CD4-positive, alpha-beta T cell treated with Interleukin-21 for 1 hour (primary cell): ENCODE measurements around the gene MID2.
"Not testable (repeated sequence)": the region's sequence is repeated elsewhere in the genome, so short reads cannot be mapped to it uniquely, and the experiment has no call there.

ENCODE experiments used
- DNase-seq: peaks from one replicate; pipeline ENCODE4 v3.0.0-alpha.2; 2020

Gene MID2

GRCh38 chrX:107845625-107846024 lies 20.0 kb downstream of the MID2 start:
- no peak for DNase-seq

GRCh38 chrX:107848591-107848990 lies 22.9 kb downstream of the MID2 start:
- DNase-seq = no peak

GRCh38 chrX:107849747-107850421 lies 24.2 kb downstream of the MID2 start:
- DNase-seq = no peak

DNA sequence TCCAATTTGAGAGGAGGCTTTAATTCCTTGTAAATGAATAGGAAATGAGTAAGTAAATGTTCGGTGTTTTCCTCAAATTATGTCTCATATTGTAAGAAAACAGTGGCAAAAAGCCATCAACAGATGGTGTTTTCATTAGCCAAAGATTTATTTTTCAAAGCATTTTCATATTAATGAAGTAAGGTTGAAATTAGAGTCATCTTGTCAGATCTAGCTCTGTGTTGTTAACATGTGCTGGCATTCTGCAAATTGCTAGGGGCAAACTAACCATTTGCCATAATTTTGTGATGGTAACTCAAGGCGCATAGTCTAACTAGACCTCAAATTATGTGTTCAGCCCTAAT lies 24.7 kb downstream of the MID2 start:
- DNase-seq = no peak

DNA sequence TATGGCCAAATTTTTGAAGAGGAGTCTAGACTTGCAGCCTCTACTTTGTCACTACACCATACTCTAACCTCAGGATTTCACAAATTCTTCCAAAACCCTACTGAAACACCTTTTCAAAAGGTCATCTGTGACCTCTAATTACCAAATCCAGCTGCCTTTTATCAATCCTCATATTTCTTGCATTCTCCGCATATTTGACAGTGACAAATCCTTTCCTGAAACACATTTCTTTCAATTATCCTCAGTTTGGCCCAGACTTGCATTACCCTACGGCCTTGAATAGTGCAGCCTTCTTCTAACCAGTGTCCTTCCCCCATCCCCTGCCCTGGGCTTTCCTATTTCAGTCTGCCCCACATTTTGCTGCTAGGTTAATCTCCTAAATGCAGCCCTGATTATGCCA lies 25.5 kb downstream of the MID2 start:
- no peak for DNase-seq

DNA sequence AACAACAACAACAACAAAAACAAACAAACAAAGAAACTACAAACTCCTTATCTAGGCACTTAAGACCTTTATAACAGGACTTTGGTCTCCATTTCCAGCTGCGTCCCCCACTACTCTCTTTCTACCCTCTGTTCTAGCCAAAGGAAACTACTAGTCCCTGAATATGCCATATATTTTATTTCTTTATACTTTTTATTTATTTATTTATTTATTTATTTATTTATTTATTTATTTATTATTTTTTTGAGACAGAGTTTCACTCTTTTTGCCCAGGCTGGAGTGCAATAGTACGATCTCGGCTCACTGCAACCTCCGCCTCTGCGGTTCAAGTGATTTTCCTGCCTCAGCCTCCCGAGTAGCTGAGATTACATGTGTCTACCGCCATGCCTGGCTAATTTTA lies 26.0 kb downstream of the MID2 start:
- DNase-seq = not testable (repeated sequence)

- no peak for DNase-seq
Observed at GRCh38 chrX:107856289-107856688, 30.6 kb downstream of the MID2 start.

DNA sequence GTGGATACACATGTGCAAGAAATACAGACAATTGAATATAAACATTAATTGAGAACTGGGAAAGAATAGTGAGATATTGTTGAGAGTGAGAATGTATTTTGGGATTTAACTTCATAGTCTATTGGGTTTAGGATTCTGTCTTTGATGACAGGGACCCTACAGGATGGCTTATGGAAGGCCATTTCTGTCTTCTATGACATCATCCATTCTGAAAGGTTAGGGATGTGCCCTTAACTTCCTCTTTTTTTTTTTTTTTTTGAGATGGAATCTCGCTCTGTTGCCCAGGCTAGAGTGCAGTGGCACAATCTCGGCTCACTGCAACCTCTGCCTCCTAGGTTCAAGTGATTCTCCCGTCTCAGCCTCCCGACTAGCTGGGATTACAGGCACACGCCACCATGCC lies 31.4 kb downstream of the MID2 start:
- not testable (repeated sequence) for DNase-seq

GRCh38 chrX:107857837-107858236 lies 32.2 kb downstream of the MID2 start:
- no peak for DNase-seq

- DNase-seq = no peak
Observed at GRCh38 chrX:107861056-107861455, 35.4 kb downstream of the MID2 start.

DNA sequence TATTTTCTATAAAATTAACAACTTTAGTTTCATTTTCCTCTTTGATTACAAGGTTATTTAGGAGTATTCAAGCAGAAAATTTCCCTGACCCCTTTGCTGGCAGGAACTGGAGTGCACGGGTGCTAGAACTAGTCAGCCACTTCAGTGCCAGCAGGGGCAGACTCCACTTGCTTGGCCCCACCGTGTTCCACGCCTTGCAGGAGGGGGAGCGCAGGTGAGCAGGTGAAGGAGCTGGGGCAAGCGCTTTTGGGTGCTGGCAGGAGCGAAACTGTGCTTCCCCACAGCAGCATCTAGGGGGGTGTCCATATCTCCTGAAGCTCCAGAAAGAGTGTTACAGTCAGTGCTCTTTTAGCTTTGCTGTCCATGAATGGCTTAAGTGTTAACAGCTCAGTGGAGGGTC lies 45.5 kb downstream of the MID2 start:
- no peak for DNase-seq

GRCh38 chrX:107878106-107878505 lies 52.4 kb downstream of the MID2 start:
- no peak for DNase-seq

- DNase-seq = no peak
Observed at GRCh38 chrX:107880054-107880610, 54.5 kb downstream of the MID2 start.

GRCh38 chrX:107894038-107894437 lies 68.4 kb downstream of the MID2 start:
- DNase-seq = peak; percentile 65

GRCh38 chrX:107902721-107903120 lies 77.1 kb downstream of the MID2 start:
- DNase-seq = no peak

GRCh38 chrX:107905366-107905765 lies 79.7 kb downstream of the MID2 start:
- DNase-seq = no peak

DNA sequence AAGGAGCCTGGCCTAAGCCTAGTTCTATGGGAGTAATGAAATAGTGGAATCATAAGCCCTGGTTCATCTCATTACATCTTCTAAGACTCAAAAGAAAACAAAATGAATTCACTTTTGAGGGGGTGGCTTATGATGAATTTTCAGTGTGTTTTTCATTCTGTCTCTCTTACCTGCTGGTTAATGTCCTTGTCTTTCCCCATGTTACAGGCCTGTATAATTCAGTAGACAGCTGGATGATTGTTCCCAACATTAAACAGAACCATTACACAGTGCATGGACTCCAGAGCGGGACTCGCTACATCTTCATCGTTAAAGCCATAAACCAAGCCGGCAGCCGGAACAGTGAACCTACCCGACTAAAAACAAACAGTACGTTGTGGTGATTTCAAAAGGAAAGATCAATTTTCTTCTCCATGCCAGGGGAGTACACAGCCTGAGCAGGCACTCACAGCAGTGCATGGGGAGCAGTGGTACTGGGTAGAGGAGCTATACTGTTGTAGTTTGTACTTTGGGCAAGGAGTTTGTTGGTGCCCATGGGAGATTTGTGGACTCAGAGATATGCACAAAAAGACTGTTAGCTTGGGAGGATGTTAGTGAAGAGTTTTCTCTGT lies 98.6 kb downstream of the MID2 start:
- DNase-seq = no peak

DNA sequence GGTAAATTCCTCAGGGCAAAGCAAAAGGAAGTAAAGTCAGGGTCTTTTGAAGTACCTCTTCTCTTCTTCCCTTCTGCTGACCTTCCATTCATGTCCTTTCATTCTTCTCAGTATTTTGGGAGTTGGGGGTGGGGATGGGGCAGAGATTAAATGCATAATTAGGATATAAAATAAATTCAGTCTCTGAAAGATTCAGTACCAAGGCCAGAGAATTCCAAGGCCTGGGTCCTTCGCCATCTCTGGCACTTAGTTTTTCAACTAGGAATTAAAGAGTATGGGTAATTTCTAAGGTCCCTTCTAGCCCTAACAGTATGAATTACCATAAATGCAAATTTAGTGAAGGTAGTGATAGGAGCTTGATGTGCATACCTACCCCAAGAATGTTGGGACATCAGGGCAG lies 108.6 kb downstream of the MID2 start:
- no peak for DNase-seq

GRCh38 chrX:107935200-107935599 lies 109.5 kb downstream of the MID2 start:
- no peak for DNase-seq

DNA sequence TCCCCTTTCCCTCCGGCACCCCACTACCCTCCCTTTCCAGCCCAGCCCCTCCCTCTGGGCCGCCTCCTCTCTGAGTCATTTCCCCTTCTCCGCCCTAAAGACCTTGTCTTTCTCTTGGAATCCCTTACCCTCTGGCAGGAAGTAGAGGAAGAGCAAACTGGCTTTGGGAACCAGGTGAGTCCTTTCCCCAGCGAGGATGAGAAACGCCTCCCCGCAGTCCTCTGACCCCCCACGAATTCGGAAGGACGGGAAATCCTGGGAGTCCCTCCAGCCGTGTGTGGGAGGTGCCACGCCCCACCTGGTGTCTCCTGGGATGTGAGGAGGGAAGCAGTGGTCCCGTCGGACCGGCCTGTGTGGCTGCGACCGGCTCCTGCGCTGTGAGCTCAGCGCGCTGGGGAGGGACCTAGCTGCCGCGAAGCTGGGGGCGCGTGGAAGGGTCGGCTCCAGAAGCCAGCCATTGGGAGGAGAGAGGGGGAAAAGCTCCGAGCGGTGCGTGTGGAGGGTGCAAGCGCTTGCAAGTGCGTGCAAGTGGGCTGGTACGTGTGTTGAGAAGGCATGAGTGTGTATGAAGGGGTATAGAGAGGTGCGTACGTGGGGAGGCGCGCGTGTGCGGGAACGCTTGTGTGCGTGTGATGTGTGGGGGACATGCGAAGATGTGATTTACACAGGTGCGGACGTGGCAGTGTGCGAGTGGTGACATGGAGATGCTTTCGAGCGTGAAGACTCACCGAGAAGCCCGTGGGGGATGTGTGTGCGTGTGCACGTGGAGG lies 110.2 kb downstream of the MID2 start:
- no peak for DNase-seq

GRCh38 chrX:107936434-107936730 lies 110.7 kb downstream of the MID2 start:
- DNase-seq = no peak

DNA sequence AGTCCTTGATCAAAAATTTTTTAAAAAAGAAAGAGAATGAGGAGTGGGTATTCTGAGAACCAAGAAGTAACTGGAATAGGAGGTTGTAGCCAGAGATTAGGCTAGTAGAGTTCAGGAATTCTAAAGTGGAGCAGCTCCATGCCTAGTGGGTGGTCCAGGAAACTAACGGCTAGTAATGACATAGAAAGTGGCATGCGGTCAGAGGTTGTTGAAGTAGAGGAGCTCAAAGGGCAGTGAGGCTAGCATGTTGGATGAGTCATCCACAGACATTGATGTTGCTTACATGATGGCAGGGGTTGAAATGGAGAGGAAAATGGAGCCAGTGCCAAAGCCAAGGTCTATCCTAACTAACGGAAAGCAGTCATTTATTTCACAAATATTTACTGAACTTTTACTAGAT lies 114.4 kb downstream of the MID2 start:
- no peak for DNase-seq

- not testable (repeated sequence) for DNase-seq
Observed at GRCh38 chrX:107955337-107955736, 129.7 kb downstream of the MID2 start.

GRCh38 chrX:107968623-107969022 lies 143.0 kb downstream of the MID2 start:
- no peak for DNase-seq
